ENCODE data around the gene EXOC6B. TPM values are rescaled to one million over a fixed set of nuclear protein-coding genes. Genes with fewer than 3 reads are reported as not detected.

Gene EXOC6B
- polyA plus RNA-seq: 3.2 TPM

GRCh38 chr2:72825257-72826155 is at the start of gene EXOC6B:
TSS of gene EXOC6B (minus strand) at chr2:72826033.
- H3K9me3 Mint-ChIP-seq: no peaks in the 10 kb centered on the region
- H3K4me1 Mint-ChIP-seq: peaks cover 15 to 29% (median 23%) of the 10 kb centered on the region in 3 donors
- peaks cover 1% of the 10 kb centered on the region for H3K36me3 Mint-ChIP-seq
- H3K27me3 Mint-ChIP-seq: peaks cover 10% of the 10 kb centered on the region
- peak within 1 kb of the TSS; percentile 84 to 99 (median 96) for H3K4me3 Mint-ChIP-seq
- H3K27ac Mint-ChIP-seq: peak within 1 kb of the TSS in 2 of 3 donors; percentile 83 to 90

GRCh38 chr2:72871880-72872279 is 46.0 kb upstream of the EXOC6B start:
- Mint-ChIP-seq H3K27me3 (peaks cover 2% of the 10 kb centered on the region), H3K36me3 (peaks cover 3% of the 10 kb centered on the region), H3K4me1 (no peaks in the 10 kb centered on the region), H3K4me3 (no peak overlapping the region), H3K27ac (no peak overlapping the region), H3K9me3 (peaks cover 3 to 12% (median 3%) of the 10 kb centered on the region in 3 donors)

GRCh38 chr2:72871060-72871459 is 45.2 kb upstream of the EXOC6B start:
- peaks cover 2% of the 10 kb centered on the region for H3K36me3 Mint-ChIP-seq
- peaks cover 3 to 12% (median 3%) of the 10 kb centered on the region in 3 donors for H3K9me3 Mint-ChIP-seq
- no peak overlapping the region for H3K27ac Mint-ChIP-seq
- H3K4me1 Mint-ChIP-seq: no peaks in the 10 kb centered on the region
- no peak overlapping the region for H3K4me3 Mint-ChIP-seq
- H3K27me3 Mint-ChIP-seq: peaks cover 2% of the 10 kb centered on the region

GRCh38 chr2:72864500-72864899 is 38.7 kb upstream of the EXOC6B start:
- Mint-ChIP-seq H3K4me3 (no peak overlapping the region), H3K27ac (no peak overlapping the region), H3K36me3 (peaks cover 2% of the 10 kb centered on the region), H3K27me3 (peaks cover 26% of the 10 kb centered on the region), H3K9me3 (no peaks in the 10 kb centered on the region), H3K4me1 (peaks cover 5 to 19% (median 13%) of the 10 kb centered on the region in 3 donors)

GRCh38 chr2:72863046-72863445 is 37.2 kb upstream of the EXOC6B start:
- Mint-ChIP-seq H3K4me1 (peaks cover 5 to 19% (median 13%) of the 10 kb centered on the region in 3 donors), H3K9me3 (no peaks in the 10 kb centered on the region), H3K4me3 (no peak overlapping the region), H3K36me3 (no peaks in the 10 kb centered on the region), H3K27me3 (peaks cover 27% of the 10 kb centered on the region), H3K27ac (peak overlapping the region in 1 of 3 donors; percentile 63)

GRCh38 chr2:72862239-72862988 is 36.6 kb upstream of the EXOC6B start:
- Mint-ChIP-seq H3K4me1 (peaks cover 5 to 19% (median 13%) of the 10 kb centered on the region in 3 donors), H3K27me3 (peaks cover 29% of the 10 kb centered on the region), H3K36me3 (no peaks in the 10 kb centered on the region), H3K9me3 (no peaks in the 10 kb centered on the region), H3K27ac (peak overlapping the region in 1 of 3 donors; percentile 64), H3K4me3 (peak overlapping the region in 3 of 4 donors; percentile 51 to 82 (median 59))

GRCh38 chr2:72859831-72860262 is 34.0 kb upstream of the EXOC6B start:
- H3K4me3 Mint-ChIP-seq: no peak overlapping the region
- H3K9me3 Mint-ChIP-seq: no peaks in the 10 kb centered on the region
- H3K4me1 Mint-ChIP-seq: peaks cover 5 to 19% (median 13%) of the 10 kb centered on the region in 3 donors
- peaks cover 40% of the 10 kb centered on the region for H3K27me3 Mint-ChIP-seq
- H3K36me3 Mint-ChIP-seq: no peaks in the 10 kb centered on the region
- H3K27ac Mint-ChIP-seq: no peak overlapping the region

GRCh38 chr2:72851333-72851732 is 25.5 kb upstream of the EXOC6B start:
- H3K9me3 Mint-ChIP-seq: peaks cover 0 to 2% (median 0%) of the 10 kb centered on the region in 3 donors
- H3K27ac Mint-ChIP-seq: no peak overlapping the region

GRCh38 chr2:72849138-72849462 is 23.3 kb upstream of the EXOC6B start:
- Mint-ChIP-seq H3K4me3 (no peak overlapping the region), H3K9me3 (peaks cover 0 to 2% (median 0%) of the 10 kb centered on the region in 3 donors), H3K4me1 (no peaks in the 10 kb centered on the region), H3K27me3 (peaks cover 10% of the 10 kb centered on the region), H3K27ac (no peak overlapping the region), H3K36me3 (no peaks in the 10 kb centered on the region)

More at GRCh38 chr2:72851333-72851732, 25.5 kb upstream of the EXOC6B start:
- Mint-ChIP-seq H3K4me1 (no peaks in the 10 kb centered on the region), H3K4me3 (no peak overlapping the region), H3K36me3 (no peaks in the 10 kb centered on the region), H3K27me3 (peaks cover 21% of the 10 kb centered on the region)

- Mint-ChIP-seq H3K36me3 (no peaks in the 10 kb centered on the region), H3K27ac (no peak overlapping the region), H3K4me3 (no peak overlapping the region), H3K9me3 (no peaks in the 10 kb centered on the region), H3K4me1 (no peaks in the 10 kb centered on the region), H3K27me3 (peaks cover 9% of the 10 kb centered on the region)
Observed at GRCh38 chr2:72848436-72849137, 22.8 kb upstream of the EXOC6B start.

GRCh38 chr2:72847534-72848315 is 21.9 kb upstream of the EXOC6B start:
- no peaks in the 10 kb centered on the region for H3K4me1 Mint-ChIP-seq

GRCh38 chr2:72846171-72847095 is 20.6 kb upstream of the EXOC6B start:
- Mint-ChIP-seq H3K4me1 (no peaks in the 10 kb centered on the region), H3K27ac (no peak overlapping the region), H3K9me3 (no peaks in the 10 kb centered on the region), H3K36me3 (no peaks in the 10 kb centered on the region), H3K27me3 (peaks cover 14% of the 10 kb centered on the region), H3K4me3 (no peak overlapping the region)

More at GRCh38 chr2:72847534-72848315, 21.9 kb upstream of the EXOC6B start:
- no peaks in the 10 kb centered on the region for H3K36me3 Mint-ChIP-seq
- H3K4me3 Mint-ChIP-seq: no peak overlapping the region
- no peaks in the 10 kb centered on the region for H3K9me3 Mint-ChIP-seq
- H3K27ac Mint-ChIP-seq: no peak overlapping the region
- H3K27me3 Mint-ChIP-seq: peaks cover 12% of the 10 kb centered on the region

- Mint-ChIP-seq H3K27me3 (peaks cover 11% of the 10 kb centered on the region), H3K4me1 (no peaks in the 10 kb centered on the region), H3K9me3 (no peaks in the 10 kb centered on the region), H3K4me3 (no peak overlapping the region), H3K36me3 (no peaks in the 10 kb centered on the region), H3K27ac (no peak overlapping the region)
Observed at GRCh38 chr2:72843301-72843700, 17.5 kb upstream of the EXOC6B start.

Measured in IgD-negative memory B cell (primary cell).